ENCODE results near the gene SLC45A2.

GRCh38 chr5:34013547-34013946, 29.1 kb upstream of the SLC45A2 start:
- TF ChIP-seq POLR2AphosphoS5 (IDR thresholded peaks at IDR 0.05), result no peak
- no peak for TF ChIP-seq POLR2A (IDR thresholded peaks at IDR 0.05)
- TF ChIP-seq CTCF (IDR thresholded peaks at IDR 0.05), result no peak
- no peak for TF ChIP-seq EP300 (IDR thresholded peaks at IDR 0.05)
